HepG2 (cell line): ENCODE data around the gene ZNF488. TPM values are rescaled to one million over a fixed set of nuclear protein-coding genes. Genes with fewer than 3 reads are reported as not detected.

Source experiments
- ATAC-seq: fragments of 200-7000 bp; cut with Tn5 transposase; 3 replicates; pipeline ENCODE4 v1.9.1; 2020; ENCODE audit warnings: mild to moderate bottlenecking, moderate library complexity
- BruUV-seq: library from RNA; stranded (reverse); fragments of 400-500 nt; replicated peaks from 2 replicates; lab custom pipeline; 2021; lab: Mats Ljungman, UMichigan
- CTCF ChIA-PET: fragments of 300-600 bp; formaldehyde crosslinking; extraction: SDS; loops from one replicate; lab custom pipeline; 2021; ENCODE audit warnings: low total read pairs, inconsistent platforms, low intra/inter-chr PET ratio; lab: Yijun Ruan, JAX
- POLR2A ChIA-PET: fragments of 350-600 bp; sonication (Branson Sonifier 250); formaldehyde crosslinking; loops from one replicate; lab custom pipeline; 2020; ENCODE audit warnings: antibody characterized with exemption, inconsistent platforms; lab: Yijun Ruan, JAX
- DNase-seq: peaks from one replicate; pipeline ENCODE4 v3.0.0-alpha.2; 2015; ENCODE audit warnings: low spot score
- FAIRE-seq: peaks from 3 replicates; lab custom pipeline; 2011; peaks lifted over from hg19 to GRCh38; lab: Jason Lieb, UNC
- H2AFZ ChIP-seq: one replicate; pipeline ENCODE4 v1.6.1; 2011; ENCODE audit warnings: low read length, inconsistent platforms
- H3K27ac ChIP-seq: fragments of 300-600 bp; 3 replicates; pipeline ENCODE4 v1.8.0; 2011; ENCODE audit warnings: mixed run types, mild to moderate bottlenecking, mixed read lengths, low read length, inconsistent platforms; ENCODE audit not compliant: insufficient read depth; ENCODE audit errors: extremely low read length
- H3K27me3 ChIP-seq, 2 experiments: fragments of 200-600 bp in 1 of 2; 2 replicates in 1 of 2; 3 replicates in 1 of 2; pipeline versions ENCODE4 v1.6.0 to v1.8.0; 2011; ENCODE audit warnings: low read length in 2 of 2, mild to moderate bottlenecking in 2 of 2, moderate library complexity in 2 of 2, inconsistent platforms in 1 of 2; ENCODE audit not compliant: insufficient read depth in 2 of 2, control insufficient read depth in 1 of 2
- H3K36me3 ChIP-seq, 2 experiments: fragments of 200-600 bp in 1 of 2; replicated peaks in 1 of 2; 2 replicates in 1 of 2; 3 replicates in 1 of 2; pipeline versions ENCODE4 v1.5.1 to v1.8.0; 2011; ENCODE audit warnings: low read length in 2 of 2, inconsistent platforms in 1 of 2; ENCODE audit not compliant: insufficient read depth in 2 of 2, control insufficient read depth in 1 of 2
- H3K4me1 ChIP-seq: 2 replicates; pipeline ENCODE4 v1.5.1; 2012; ENCODE audit warnings: low read length, inconsistent platforms; ENCODE audit not compliant: insufficient read depth
- H3K4me2 ChIP-seq: 2 replicates; pipeline ENCODE4 v1.6.0; 2011; ENCODE audit warnings: low read depth, low read length, inconsistent platforms
- H3K4me3 ChIP-seq, 3 experiments: fragments of 200-600 bp in 1 of 3; sonication (generic), shearing (Covaris generic) in 1 of 3; replicated peaks in 1 of 3; 2 replicates each; pipeline ENCODE4 v1.5.1; 2011 to 2016; ENCODE audit warnings: low read length in 3 of 3, inconsistent platforms in 2 of 3, low read depth in 2 of 3, mild to moderate bottlenecking in 2 of 3, control low read depth in 1 of 3, mixed read lengths in 1 of 3; ENCODE audit not compliant: insufficient read depth in 1 of 3
- H3K79me2 ChIP-seq: one replicate; pipeline ENCODE4 v1.6.1; 2011; ENCODE audit warnings: low read length, inconsistent platforms; ENCODE audit not compliant: insufficient read depth
- H3K9ac ChIP-seq: 2 replicates; pipeline ENCODE4 v1.6.0; 2011; ENCODE audit warnings: mild to moderate bottlenecking, low read depth, low read length, inconsistent platforms; ENCODE audit not compliant: insufficient read depth
- H3K9me3 ChIP-seq: 2 replicates; pipeline ENCODE4 v1.5.1; 2012; ENCODE audit warnings: mild to moderate bottlenecking, low read length
- H4K20me1 ChIP-seq: 2 replicates; pipeline ENCODE4 v1.6.0; 2011; ENCODE audit warnings: inconsistent platforms, mild to moderate bottlenecking, low read length, moderate library complexity; ENCODE audit not compliant: insufficient read depth
- AGO1 ChIP-seq: fragments of 200-400 bp; formaldehyde crosslinking; IDR thresholded peaks from 2 replicates; pipeline ENCODE4 v1.6.1; 2017; ENCODE audit warnings: mild to moderate bottlenecking, low read depth, low read length, moderate library complexity; ENCODE audit not compliant: poor library complexity, severe bottlenecking
- FOSL1 ChIP-seq: sonication (generic); formaldehyde crosslinking; IDR thresholded peaks from 2 replicates; pipeline ENCODE4 v1.9.0; 2021; ENCODE audit warnings: missing genetic modification reagents, borderline replicate concordance
- NFKBIZ ChIP-seq: IDR thresholded peaks from 2 replicates; pipeline ENCODE4 v1.6.1; 2018; ENCODE audit warnings: missing genetic modification reagents, missing compliant biosample characterization
- POLR2AphosphoS2 ChIP-seq: IDR thresholded peaks from 2 replicates; pipeline ENCODE4 v1.6.1; 2011; ENCODE audit warnings: low read depth, low read length, improper control_type of control experiment
- SMYD3 ChIP-seq: sonication (generic); formaldehyde crosslinking; IDR thresholded peaks from 2 replicates; pipeline ENCODE4 v1.8.1; 2023; ENCODE audit warnings: mild to moderate bottlenecking, missing genetic modification reagents
- TCF7 ChIP-seq: sonication (generic); IDR thresholded peaks from 2 replicates; pipeline ENCODE4 v1.6.1; 2016; ENCODE audit warnings: antibody characterized with exemption, low read depth
- ZNF768 ChIP-seq: sonication (generic); formaldehyde crosslinking; IDR thresholded peaks from 2 replicates; pipeline ENCODE4 v1.4.0; 2020; ENCODE audit warnings: missing genetic modification reagents
- ZNF878 ChIP-seq: sonication (generic); formaldehyde crosslinking; IDR thresholded peaks from 2 replicates; pipeline ENCODE4 v1.8.1; 2023; ENCODE audit warnings: mild to moderate bottlenecking, missing genetic modification reagents, moderate library complexity
- WGBS: methylation state at CpG from one replicate; pipeline ENCODE4 v1.1.6; 2017; ENCODE audit warnings: low lambda C conversion rate; 5-methylcytosine and 5-hydroxymethylcytosine counted together
- in situ Hi-C: cut with HindIII; loops from 2 replicates; pipeline ENCODE4 v1.10.0; 2017; ENCODE audit warnings: low pct_unique_long_range_greater_than_20kb; ENCODE audit not compliant: extremely low pct_ligation_motif_present
- intact Hi-C: fragments of 100-400 bp; cut with micrococcal nuclease; formaldehyde crosslinking; loops from one replicate; pipeline ENCODE4 v1.10.0; 2022; ENCODE audit not compliant: unreplicated experiment
- polyA plus RNA-seq, 8 experiments: library from polyadenylated mRNA; depleted of rRNA in 3 of 8; stranded (reverse) in 7 of 8; unstranded in 1 of 8; fragments of >200 nt; fragmentation: Illumina TruSeq in 4 of 8; extraction: Trizol in 4 of 8; gene quantifications; 2 replicates each; pipeline versions ENCODE4 v1.2.1 to v1.2.3, GENCODE V29; 2011 to 2016; ENCODE audit warnings: low read depth in 4 of 8, missing spikeins in 1 of 8, mixed read lengths in 1 of 8; ENCODE audit not compliant: insufficient read depth in 1 of 8
- total RNA-seq, 5 experiments: library from RNA; depleted of rRNA; stranded (reverse); fragments of >200 nt; fragmentation: Illumina TruSeq; extraction: Trizol; gene quantifications; 2 replicates each; pipeline ENCODE4 v1.2.3, GENCODE V29; 2016; ENCODE audit warnings: low read depth in 1 of 5
- TF ChIP-seq, protein P1 (sequence below): IDR thresholded peaks from 2 replicates; pipeline ENCODE4 v1.6.1; 2018; ENCODE audit warnings: missing genetic modification reagents
- TF ChIP-seq, protein P2 (sequence below), 2 experiments: sonication (generic) in 1 of 2; formaldehyde crosslinking in 1 of 2; IDR thresholded peaks; 2 replicates each; pipeline versions ENCODE4 v1.4.0 to v1.6.1; 2016 to 2020; ENCODE audit warnings: borderline replicate concordance in 1 of 2, low read depth in 1 of 2, mild to moderate bottlenecking in 1 of 2, missing genetic modification reagents in 1 of 2
- TF ChIP-seq, protein P3 (sequence below): sonication (generic); formaldehyde crosslinking; IDR thresholded peaks from 2 replicates; pipeline ENCODE4 v1.8.0; 2022; ENCODE audit warnings: missing genetic modification reagents, low read depth, mild to moderate bottlenecking, borderline replicate concordance

Gene ZNF488
- total and polyA plus RNA-seq, 2 of the 13 experiments (the other 11 are each of a cell fraction or from before 2014, with no cell fraction given): 0.13 to 0.15 TPM

DNA sequence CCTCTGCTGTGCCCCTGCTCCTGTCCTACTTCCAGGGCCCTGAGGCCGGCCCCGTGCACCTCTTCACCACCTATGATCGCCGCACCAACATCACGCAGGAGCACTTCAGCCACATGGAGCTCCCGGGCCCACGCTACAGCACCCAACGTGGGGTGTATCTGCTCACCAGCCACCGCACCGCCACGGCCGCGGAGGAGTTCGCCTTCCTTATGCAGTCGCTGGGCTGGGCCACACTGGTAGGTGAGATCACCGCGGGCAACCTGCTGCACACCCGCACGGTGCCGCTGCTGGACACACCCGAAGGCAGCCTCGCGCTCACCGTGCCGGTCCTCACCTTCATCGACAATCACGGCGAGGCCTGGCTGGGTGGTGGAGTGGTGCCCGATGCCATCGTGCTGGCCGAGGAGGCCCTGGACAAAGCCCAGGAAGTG is 34.1 kb downstream of the ZNF488 start:
- Histone ChIP-seq H3K4me3 (no peak overlapping the region), H3K27ac (no peak overlapping the region), H3K9me3 (no peaks in the 10 kb centered on the region), H3K9ac (no peak overlapping the region), H3K4me1 (no peaks in the 10 kb centered on the region), H2AFZ (no peak overlapping the region), H3K27me3 (peaks cover 6 to 22% of the 10 kb centered on the region in 2 experiments; a peak in 3 of 5 replicates), H4K20me1 (no peaks in the 10 kb centered on the region), H3K36me3 (no peaks in the 10 kb centered on the region), H3K4me2 (no peak overlapping the region), H3K79me2 (no peaks in the 10 kb centered on the region)
- WGBS: 69% methylated on average over 11 of the region's 31 CpGs
- no TSS peak for BruUV-seq
- ATAC-seq (no peak), DNase-seq (no peak), FAIRE-seq (no peak)
- intact Hi-C loops: no loop called here
- in situ Hi-C loops: no loop called here
- POLR2A ChIA-PET: no interaction called here
- no peak for TF ChIP-seq ZNF878 (CRISPR knock-in tag)
- TF ChIP-seq POLR2AphosphoS2: no peak
- TF ChIP-seq NFKBIZ (CRISPR knock-in tag): no peak
- TF ChIP-seq SMYD3 (CRISPR knock-in tag): no peak
- TF ChIP-seq TCF7: no peak
- TF ChIP-seq FOSL1 (CRISPR knock-in tag): no peak
- no peak for TF ChIP-seq AGO1
- TF ChIP-seq, all 625 proteins: peak for 0
- CTCF ChIA-PET: no interaction called here

DNA sequence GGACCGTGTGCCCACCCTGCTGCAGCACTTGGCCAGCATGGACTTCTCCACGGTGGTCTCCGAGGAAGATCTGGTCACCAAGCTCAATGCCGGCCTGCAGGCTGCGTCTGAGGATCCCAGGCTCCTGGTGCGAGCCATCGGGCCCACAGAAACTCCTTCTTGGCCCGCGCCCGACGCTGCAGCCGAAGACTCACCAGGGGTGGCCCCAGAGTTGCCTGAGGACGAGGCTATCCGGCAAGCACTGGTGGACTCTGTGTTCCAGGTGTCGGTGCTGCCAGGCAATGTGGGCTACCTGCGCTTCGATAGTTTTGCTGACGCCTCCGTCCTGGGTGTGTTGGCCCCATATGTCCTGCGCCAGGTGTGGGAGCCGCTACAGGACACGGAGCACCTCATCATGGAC is 34.6 kb downstream of the ZNF488 start:
- H3K27me3 ChIP-seq: peaks cover 6 to 22% of the 10 kb centered on the region in 2 experiments; a peak in 3 of 5 replicates
- POLR2A ChIA-PET: no interaction called here
- no peak overlapping the region for H3K27ac ChIP-seq
- no peaks in the 10 kb centered on the region for H4K20me1 ChIP-seq
- DNase-seq: no peak
- no peak overlapping the region for H3K4me3 ChIP-seq
- 42% methylated on average over 7 of the region's 22 CpGs for WGBS
- no peak for FAIRE-seq
- no peak for ATAC-seq
- H3K9me3 ChIP-seq: no peaks in the 10 kb centered on the region
- intact Hi-C loops: no loop called here
- no peaks in the 10 kb centered on the region for H3K36me3 ChIP-seq
- H3K79me2 ChIP-seq: no peaks in the 10 kb centered on the region
- no peak overlapping the region for H3K4me2 ChIP-seq
- no peaks in the 10 kb centered on the region for H3K4me1 ChIP-seq
- BruUV-seq: no TSS peak
- CTCF ChIA-PET: no interaction called here
- in situ Hi-C loops: no loop called here
- TF ChIP-seq, protein P1, sequence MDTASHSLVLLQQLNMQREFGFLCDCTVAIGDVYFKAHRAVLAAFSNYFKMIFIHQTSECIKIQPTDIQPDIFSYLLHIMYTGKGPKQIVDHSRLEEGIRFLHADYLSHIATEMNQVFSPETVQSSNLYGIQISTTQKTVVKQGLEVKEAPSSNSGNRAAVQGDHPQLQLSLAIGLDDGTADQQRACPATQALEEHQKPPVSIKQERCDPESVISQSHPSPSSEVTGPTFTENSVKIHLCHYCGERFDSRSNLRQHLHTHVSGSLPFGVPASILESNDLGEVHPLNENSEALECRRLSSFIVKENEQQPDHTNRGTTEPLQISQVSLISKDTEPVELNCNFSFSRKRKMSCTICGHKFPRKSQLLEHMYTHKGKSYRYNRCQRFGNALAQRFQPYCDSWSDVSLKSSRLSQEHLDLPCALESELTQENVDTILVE (CRISPR knock-in tag): no peak
- no peak for TF ChIP-seq ZNF768 (CRISPR knock-in tag)
- TF ChIP-seq, protein P2, sequence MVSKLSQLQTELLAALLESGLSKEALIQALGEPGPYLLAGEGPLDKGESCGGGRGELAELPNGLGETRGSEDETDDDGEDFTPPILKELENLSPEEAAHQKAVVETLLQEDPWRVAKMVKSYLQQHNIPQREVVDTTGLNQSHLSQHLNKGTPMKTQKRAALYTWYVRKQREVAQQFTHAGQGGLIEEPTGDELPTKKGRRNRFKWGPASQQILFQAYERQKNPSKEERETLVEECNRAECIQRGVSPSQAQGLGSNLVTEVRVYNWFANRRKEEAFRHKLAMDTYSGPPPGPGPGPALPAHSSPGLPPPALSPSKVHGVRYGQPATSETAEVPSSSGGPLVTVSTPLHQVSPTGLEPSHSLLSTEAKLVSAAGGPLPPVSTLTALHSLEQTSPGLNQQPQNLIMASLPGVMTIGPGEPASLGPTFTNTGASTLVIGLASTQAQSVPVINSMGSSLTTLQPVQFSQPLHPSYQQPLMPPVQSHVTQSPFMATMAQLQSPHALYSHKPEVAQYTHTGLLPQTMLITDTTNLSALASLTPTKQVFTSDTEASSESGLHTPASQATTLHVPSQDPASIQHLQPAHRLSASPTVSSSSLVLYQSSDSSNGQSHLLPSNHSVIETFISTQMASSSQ (IDR thresholded peaks at IDR 0.05; ENCODE audit: low read depth): no peak
- TF ChIP-seq, protein P2 (CRISPR knock-in tag; IDR thresholded peaks at IDR 0.05; ENCODE audit: borderline replicate concordance): no peak
- TF ChIP-seq, protein P3, sequence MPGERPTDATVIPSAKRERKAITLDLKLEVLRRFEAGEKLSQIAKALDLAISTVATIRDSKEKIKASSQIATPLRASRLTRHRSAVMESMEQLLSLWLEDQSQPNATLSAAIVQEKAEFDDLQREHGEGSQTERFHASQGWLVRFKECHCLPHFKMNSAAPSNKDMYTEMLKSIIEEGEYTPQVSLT (CRISPR knock-in tag): no peak
- H3K9ac ChIP-seq: no peak overlapping the region
- H2AFZ ChIP-seq: no peak overlapping the region
